Measurements from ENCODE around the gene TAT.
"Not testable (repeated sequence)": the region's sequence is repeated elsewhere in the genome, so short reads cannot be mapped to it uniquely, and the experiment has no call there.

TAT gene

GRCh38 chr16:71584543-71585317 lies 7.8 kb upstream of the TAT start:
- DNase-seq = no peak

- DNase-seq = not testable (repeated sequence)
Observed at GRCh38 chr16:71582553-71582848, 5.6 kb upstream of the TAT start.

- no peak for DNase-seq
Observed at GRCh38 chr16:71574702-71575101, 2.2 kb downstream of the TAT start.

GRCh38 chr16:71573387-71574094 lies 3.4 kb downstream of the TAT start:
- DNase-seq = no peak

GRCh38 chr16:71572497-71573116 lies 4.3 kb downstream of the TAT start:
- DNase-seq = no peak

GRCh38 chr16:71570144-71570543 lies 6.7 kb downstream of the TAT start:
- no peak for DNase-seq

- no peak for DNase-seq
Observed at GRCh38 chr16:71569621-71570020, 7.3 kb downstream of the TAT start.

GRCh38 chr16:71568551-71568950 lies 8.3 kb downstream of the TAT start:
- no peak for DNase-seq

GRCh38 chr16:71567931-71568330 lies 9.0 kb downstream of the TAT start:
- no peak for DNase-seq

GRCh38 chr16:71565812-71566700 lies 10.8 kb downstream of the TAT start:
- DNase-seq = no peak

- DNase-seq = no peak
Observed at GRCh38 chr16:71564335-71564967, 12.4 kb downstream of the TAT start.

GRCh38 chr16:71562552-71562951 lies 14.3 kb downstream of the TAT start:
- DNase-seq = no peak

GRCh38 chr16:71561886-71562285 lies 15.0 kb downstream of the TAT start:
- DNase-seq = not testable (repeated sequence)

GRCh38 chr16:71559855-71560254 lies 17.0 kb downstream of the TAT start:
- no peak for DNase-seq

- no peak for DNase-seq
Observed at GRCh38 chr16:71557954-71558582, 18.8 kb downstream of the TAT start.

GRCh38 chr16:71557299-71557698 lies 19.6 kb downstream of the TAT start:
- DNase-seq = no peak

- DNase-seq = no peak
Observed at GRCh38 chr16:71555230-71555891, 21.5 kb downstream of the TAT start.

GRCh38 chr16:71552698-71553503 lies 24.0 kb downstream of the TAT start:
- no peak for DNase-seq

- DNase-seq = no peak
Observed at GRCh38 chr16:71547168-71547567, 29.7 kb downstream of the TAT start.

- DNase-seq = no peak
Observed at GRCh38 chr16:71542377-71542776, 34.5 kb downstream of the TAT start.

GRCh38 chr16:71537643-71538042 lies 39.2 kb downstream of the TAT start:
- no peak for DNase-seq
